Measurements from ENCODE around the gene PPP4R4. TPM values are rescaled to one million over a fixed set of nuclear protein-coding genes. Genes with fewer than 3 reads are reported as not detected.

PPP4R4 gene
- total RNA-seq, 1 experiment from 2014 or later: 3.9 TPM

DNA sequence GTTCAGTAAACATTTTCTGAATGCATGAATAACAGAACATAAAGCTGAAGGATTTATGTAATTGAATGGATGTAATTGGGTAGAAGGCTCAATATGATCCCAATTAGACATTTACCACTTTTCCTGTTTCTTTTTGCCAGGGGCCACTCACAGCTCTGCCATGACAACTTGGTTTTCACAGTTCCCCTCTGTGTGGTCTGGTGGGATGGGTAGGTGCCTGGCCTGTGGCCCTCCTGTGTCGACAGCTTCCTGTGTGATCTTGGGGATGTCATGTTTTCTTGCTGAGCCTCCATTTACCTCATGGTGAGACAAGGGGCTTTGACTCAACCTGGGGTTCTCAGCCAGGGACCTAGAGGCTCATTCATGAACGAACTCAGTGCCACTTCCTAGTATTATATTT, 131.5 kb downstream of the PPP4R4 start:
- Histone ChIP-seq H3K4me2 (ENCODE audit: insufficient read depth, insufficient read length, low read length) (no peak overlapping the region), H3K18ac (ENCODE audit: insufficient read length, low read depth, low read length) (no peak overlapping the region), H3T11ph (ENCODE audit: low read length) (no peak overlapping the region), H3K27me3 (ENCODE audit: insufficient read depth, low read length) (no peaks in the 10 kb centered on the region), H2BK120ac (ENCODE audit: low read depth, low read length, poor library complexity, severe bottlenecking) (no peak overlapping the region), H3K79me1 (ENCODE audit: insufficient read depth, low read depth, low read length, poor library complexity, severe bottlenecking) (no peaks in the 10 kb centered on the region), H2BK5ac (ENCODE audit: insufficient read length, low read length) (no peak overlapping the region), H2BK12ac (ENCODE audit: insufficient read length, low read depth, low read length) (no peak overlapping the region), H3K23ac (ENCODE audit: insufficient read length, low read depth, low read length) (no peak overlapping the region), H3K23me2 (ENCODE audit: insufficient read length, low read depth, low read length, poor library complexity, severe bottlenecking) (no peaks in the 10 kb centered on the region), H3K27ac (ENCODE audit: insufficient read length, low read depth, low read length) (no peak overlapping the region), H3K79me2 (ENCODE audit: insufficient read depth, low read length) (no peaks in the 10 kb centered on the region), H4K5ac (ENCODE audit: insufficient read length, low read depth, low read length) (no peak overlapping the region), H4K20me1 (ENCODE audit: control insufficient read depth, insufficient read depth, insufficient read length) (no peaks in the 10 kb centered on the region), H4K8ac (replicated peaks; ENCODE audit: insufficient read length, low read depth, low read length) (no peak overlapping the region), H3K14ac (ENCODE audit: insufficient read depth, low read length) (no peak overlapping the region), H3K56ac (ENCODE audit: insufficient read length, low read depth, low read length) (no peak overlapping the region), H2BK15ac (ENCODE audit: low read depth, low read length) (no peak overlapping the region), H3K9ac (ENCODE audit: extremely low read depth, insufficient read length, low read length) (no peak overlapping the region), H4K91ac (ENCODE audit: insufficient read length, low read depth, low read length) (no peak overlapping the region), H3K4me1 (ENCODE audit: insufficient read depth, low read length) (no peaks in the 10 kb centered on the region), H2AK5ac (ENCODE audit: insufficient read length, low read length) (no peak overlapping the region), H2BK20ac (ENCODE audit: low read depth, low read length, poor library complexity, severe bottlenecking) (no peak overlapping the region), H3K9me3 (ENCODE audit: control insufficient read depth, low read depth, low read length) (no peaks in the 10 kb centered on the region), H2AFZ (ENCODE audit: low read length) (no peak overlapping the region), H3K4ac (ENCODE audit: low read depth, low read length) (no peak overlapping the region)
- Mint-ChIP-seq H3K27ac (no peak overlapping the region), H3K9me3 (peaks cover 14 to 24% of the 10 kb centered on the region in 2 experiments), H3K36me3 (ENCODE audit: insufficient read depth in 1 of 3, low read depth in 3 of 3) (peaks cover 3 to 8% (median 4%) of the 10 kb centered on the region in 3 experiments; a peak in 4 of 7 replicates), H3K4me3 (no peak overlapping the region), H3K27me3 (ENCODE audit: low read depth) (peaks cover 10% of the 10 kb centered on the region), H3K4me1 (no peaks in the 10 kb centered on the region)
- no CpG with 5 or more reads among the region's 2 CpGs for WGBS (ENCODE audit: extremely low coverage, insufficient read length, low lambda C conversion rate)
- no peak for DNase-seq
- TF ChIP-seq, protein P1, sequence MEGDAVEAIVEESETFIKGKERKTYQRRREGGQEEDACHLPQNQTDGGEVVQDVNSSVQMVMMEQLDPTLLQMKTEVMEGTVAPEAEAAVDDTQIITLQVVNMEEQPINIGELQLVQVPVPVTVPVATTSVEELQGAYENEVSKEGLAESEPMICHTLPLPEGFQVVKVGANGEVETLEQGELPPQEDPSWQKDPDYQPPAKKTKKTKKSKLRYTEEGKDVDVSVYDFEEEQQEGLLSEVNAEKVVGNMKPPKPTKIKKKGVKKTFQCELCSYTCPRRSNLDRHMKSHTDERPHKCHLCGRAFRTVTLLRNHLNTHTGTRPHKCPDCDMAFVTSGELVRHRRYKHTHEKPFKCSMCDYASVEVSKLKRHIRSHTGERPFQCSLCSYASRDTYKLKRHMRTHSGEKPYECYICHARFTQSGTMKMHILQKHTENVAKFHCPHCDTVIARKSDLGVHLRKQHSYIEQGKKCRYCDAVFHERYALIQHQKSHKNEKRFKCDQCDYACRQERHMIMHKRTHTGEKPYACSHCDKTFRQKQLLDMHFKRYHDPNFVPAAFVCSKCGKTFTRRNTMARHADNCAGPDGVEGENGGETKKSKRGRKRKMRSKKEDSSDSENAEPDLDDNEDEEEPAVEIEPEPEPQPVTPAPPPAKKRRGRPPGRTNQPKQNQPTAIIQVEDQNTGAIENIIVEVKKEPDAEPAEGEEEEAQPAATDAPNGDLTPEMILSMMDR (conservative IDR thresholded peaks at IDR 0.05): no peak
